SK-N-SH treated with all-trans-retinoic acid at 6 μM for 48 hours (cell line): ENCODE measurements around the gene GON7.
"Not testable (repeated sequence)": the region's sequence is repeated elsewhere in the genome, so short reads cannot be mapped to it uniquely, and the experiment has no call there.

Source experiments
- ATAC-seq: fragments of 200-7000 bp; cut with Tn5 transposase; 3 replicates; pipeline ENCODE4 v1.9.1; 2020; ENCODE audit warnings: mild to moderate bottlenecking, moderate library complexity
- ARNTL ChIP-seq: fragments of 450-650 bp; formaldehyde crosslinking; IDR thresholded peaks from 2 replicates; pipeline ENCODE4 v1.5.0; 2020; ENCODE audit warnings: low read depth, mild to moderate bottlenecking, moderate library complexity, borderline replicate concordance
- BACH2 ChIP-seq: fragments of 250-450 bp; sonication (Bioruptor Pico); IDR thresholded peaks from 2 replicates; pipeline ENCODE4 v1.9.0; 2021; ENCODE audit warnings: mild to moderate bottlenecking, borderline replicate concordance
- CSDC2 ChIP-seq: fragments of 250-450 bp; sonication (Bioruptor Pico); IDR thresholded peaks from 2 replicates; pipeline ENCODE4 v1.5.0; 2020; ENCODE audit warnings: mild to moderate bottlenecking, moderate library complexity
- ESRRG ChIP-seq: fragments of 250-450 bp; sonication (Bioruptor Pico); IDR thresholded peaks from 2 replicates; pipeline ENCODE4 v1.6.1; 2021; ENCODE audit warnings: mild to moderate bottlenecking
- GLIS3 ChIP-seq: fragments of 250-450 bp; sonication (Bioruptor Pico); IDR thresholded peaks from 2 replicates; pipeline ENCODE4 v1.5.0; 2020; ENCODE audit warnings: mild to moderate bottlenecking, moderate library complexity
- ISL1 ChIP-seq: fragments of 250-450 bp; sonication (Bioruptor Pico); IDR thresholded peaks from 2 replicates; pipeline ENCODE4 v2.1.2; 2022; ENCODE audit warnings: mild to moderate bottlenecking, moderate library complexity
- OSR1 ChIP-seq: fragments of 250-450 bp; sonication (Bioruptor Pico); IDR thresholded peaks from 2 replicates; pipeline ENCODE4 v1.8.0; 2022; ENCODE audit warnings: moderate library complexity, mild to moderate bottlenecking, inconsistent platforms
- RARB ChIP-seq: fragments of 250-450 bp; sonication (Bioruptor Pico); IDR thresholded peaks from 2 replicates; pipeline ENCODE4 v1.8.0; 2021; ENCODE audit warnings: mild to moderate bottlenecking, moderate library complexity
- SNAI2 ChIP-seq: fragments of 250-450 bp; sonication (Bioruptor Pico); IDR thresholded peaks from 2 replicates; pipeline ENCODE4 v1.5.0; 2020; ENCODE audit warnings: mild to moderate bottlenecking, moderate library complexity
- TCF4 ChIP-seq: fragments of 250-450 bp; sonication (Bioruptor Pico); IDR thresholded peaks from 2 replicates; pipeline ENCODE4 v1.8.0; 2021; ENCODE audit warnings: mild to moderate bottlenecking, moderate library complexity, borderline replicate concordance
- TOX ChIP-seq: fragments of 250-450 bp; sonication (Bioruptor Pico); IDR thresholded peaks from 2 replicates; pipeline ENCODE4 v1.8.0; 2021; ENCODE audit warnings: mild to moderate bottlenecking, moderate library complexity, borderline replicate concordance
- ZC3H10 ChIP-seq: fragments of 250-450 bp; sonication (Bioruptor Pico); IDR thresholded peaks from 2 replicates; pipeline ENCODE4 v1.5.1; 2021; ENCODE audit warnings: mild to moderate bottlenecking, moderate library complexity
- ZFP30 ChIP-seq: fragments of 450-650 bp; formaldehyde crosslinking; IDR thresholded peaks from 2 replicates; pipeline ENCODE4 v1.5.0; 2022; ENCODE audit warnings: mild to moderate bottlenecking, moderate library complexity
- ZNF565 ChIP-seq: fragments of 450-650 bp; formaldehyde crosslinking; conservative IDR thresholded peaks from 2 replicates; pipeline ENCODE4 v1.5.0; 2020; ENCODE audit warnings: low read depth, mild to moderate bottlenecking, moderate library complexity
- ZNF70 ChIP-seq: fragments of 450-650 bp; formaldehyde crosslinking; IDR thresholded peaks from 2 replicates; pipeline ENCODE4 v1.5.0; 2020; ENCODE audit warnings: mild to moderate bottlenecking, moderate library complexity
- ZNF8 ChIP-seq: fragments of 450-650 bp; formaldehyde crosslinking; IDR thresholded peaks from 2 replicates; pipeline ENCODE4 v1.5.0; 2020; ENCODE audit warnings: mild to moderate bottlenecking, moderate library complexity
- TF ChIP-seq, protein P1 (sequence below): fragments of 250-450 bp; sonication (Bioruptor Pico); IDR thresholded peaks from 2 replicates; pipeline ENCODE4 v1.8.0; 2021; ENCODE audit warnings: low read depth, mild to moderate bottlenecking, moderate library complexity, borderline replicate concordance
- TF ChIP-seq, protein P2 (sequence below): fragments of 250-450 bp; sonication (Bioruptor Pico); IDR thresholded peaks from 2 replicates; pipeline ENCODE4 v1.5.0; 2020; ENCODE audit warnings: mild to moderate bottlenecking, moderate library complexity
- TF ChIP-seq, protein P3 (sequence below): fragments of 250-450 bp; sonication (Bioruptor Pico); IDR thresholded peaks from 2 replicates; pipeline ENCODE4 v1.5.1; 2020; ENCODE audit warnings: low read depth, mild to moderate bottlenecking, moderate library complexity
- TF ChIP-seq, protein P4 (sequence below): fragments of 250-450 bp; sonication (Bioruptor Pico); IDR thresholded peaks from 2 replicates; pipeline ENCODE4 v1.8.0; 2020; ENCODE audit warnings: mild to moderate bottlenecking, moderate library complexity, borderline replicate concordance

GON7 gene

DNA sequence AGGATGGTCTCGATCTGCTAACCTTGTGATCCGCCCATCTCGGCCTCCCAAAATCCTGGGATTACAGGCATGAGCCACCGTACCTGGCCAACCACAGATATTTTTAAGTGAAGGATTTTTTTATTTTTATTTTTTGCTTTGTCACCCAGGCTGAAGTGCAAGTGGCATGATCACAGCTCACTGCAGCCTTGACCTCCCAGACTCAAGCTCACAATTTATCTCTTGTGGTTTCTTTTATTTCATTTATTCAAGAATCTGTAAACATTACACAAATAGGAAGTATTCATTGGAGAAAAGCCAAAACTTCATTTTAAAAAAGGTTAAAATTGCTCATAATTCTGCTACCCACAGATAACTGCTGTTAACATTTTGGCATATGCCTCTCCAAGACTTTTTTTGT lies 35.5 kb downstream of the GON7 start:
- no peak for TF ChIP-seq BACH2 (CRISPR knock-in tag)
- no peak for TF ChIP-seq SNAI2 (CRISPR knock-in tag)
- no peak for TF ChIP-seq TOX
- TF ChIP-seq ZNF565, result no peak
- no peak for TF ChIP-seq RARB (CRISPR knock-in tag)
- TF ChIP-seq GLIS3, result no peak
- TF ChIP-seq ZNF8 (CRISPR knock-in tag), result no peak

DNA sequence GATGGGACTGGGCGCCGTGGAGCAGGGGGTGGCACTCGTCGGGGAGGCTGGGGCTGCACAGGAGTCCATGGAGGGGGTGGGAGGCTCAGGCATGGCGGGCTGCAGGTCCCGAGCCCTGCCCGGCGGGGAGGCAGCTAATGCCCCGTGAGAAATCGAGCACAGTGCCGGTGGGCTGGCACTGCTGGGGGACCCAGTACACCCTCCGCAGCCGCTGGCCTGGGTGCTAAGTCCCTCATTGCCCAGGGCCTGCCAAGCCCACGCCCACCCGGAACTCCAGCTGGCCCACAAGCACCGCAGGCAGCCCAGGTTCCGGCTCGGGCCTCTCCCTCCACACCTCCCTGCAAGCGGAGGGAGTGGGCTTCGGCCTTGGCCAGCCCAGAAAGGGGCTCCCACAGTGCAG lies 36.7 kb downstream of the GON7 start:
- not testable (repeated sequence) for ATAC-seq

More for the DNA sequence above, 35.5 kb downstream of the GON7 start:
- ATAC-seq, result no peak

DNA sequence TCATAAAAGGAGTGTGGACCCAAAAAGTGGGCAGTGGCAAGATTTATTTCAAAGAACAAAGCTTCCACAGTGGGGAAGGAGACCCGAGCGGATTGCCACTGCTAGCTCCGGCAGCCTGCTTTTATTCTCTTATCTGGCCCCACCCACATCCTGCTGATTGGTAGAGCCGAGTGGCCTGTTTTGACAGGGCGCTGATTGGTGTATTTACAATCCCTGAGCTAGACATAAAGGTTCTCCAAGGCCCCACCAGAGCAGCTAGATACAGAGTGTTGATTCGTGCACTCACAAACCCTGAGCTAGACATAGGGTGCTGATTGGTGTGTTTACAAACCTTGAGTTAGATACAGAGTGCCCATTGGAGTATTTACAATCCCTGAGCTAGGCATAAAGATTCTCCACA lies 37.2 kb downstream of the GON7 start:
- not testable (repeated sequence) for ATAC-seq

DNA sequence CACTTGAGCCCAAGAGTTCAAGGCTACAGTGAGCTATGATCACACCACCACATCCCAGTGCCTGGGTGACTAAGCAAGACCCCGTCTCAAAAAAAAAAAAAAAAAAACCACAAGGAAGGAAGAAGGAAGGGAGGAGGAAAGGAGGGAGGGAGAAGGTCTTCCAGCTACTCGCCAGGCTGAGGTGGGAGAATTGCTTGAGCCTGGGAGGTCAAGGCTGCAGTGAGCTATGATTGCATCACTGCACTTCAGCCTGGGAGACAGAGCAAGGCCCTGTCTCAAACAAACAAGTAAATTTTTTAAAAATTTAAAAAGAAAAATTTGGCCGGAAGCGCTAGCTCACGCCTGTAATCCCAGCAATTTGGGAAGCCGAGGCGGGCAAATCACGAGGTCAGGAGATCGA lies 38.3 kb downstream of the GON7 start:
- not testable (repeated sequence) for ATAC-seq

DNA sequence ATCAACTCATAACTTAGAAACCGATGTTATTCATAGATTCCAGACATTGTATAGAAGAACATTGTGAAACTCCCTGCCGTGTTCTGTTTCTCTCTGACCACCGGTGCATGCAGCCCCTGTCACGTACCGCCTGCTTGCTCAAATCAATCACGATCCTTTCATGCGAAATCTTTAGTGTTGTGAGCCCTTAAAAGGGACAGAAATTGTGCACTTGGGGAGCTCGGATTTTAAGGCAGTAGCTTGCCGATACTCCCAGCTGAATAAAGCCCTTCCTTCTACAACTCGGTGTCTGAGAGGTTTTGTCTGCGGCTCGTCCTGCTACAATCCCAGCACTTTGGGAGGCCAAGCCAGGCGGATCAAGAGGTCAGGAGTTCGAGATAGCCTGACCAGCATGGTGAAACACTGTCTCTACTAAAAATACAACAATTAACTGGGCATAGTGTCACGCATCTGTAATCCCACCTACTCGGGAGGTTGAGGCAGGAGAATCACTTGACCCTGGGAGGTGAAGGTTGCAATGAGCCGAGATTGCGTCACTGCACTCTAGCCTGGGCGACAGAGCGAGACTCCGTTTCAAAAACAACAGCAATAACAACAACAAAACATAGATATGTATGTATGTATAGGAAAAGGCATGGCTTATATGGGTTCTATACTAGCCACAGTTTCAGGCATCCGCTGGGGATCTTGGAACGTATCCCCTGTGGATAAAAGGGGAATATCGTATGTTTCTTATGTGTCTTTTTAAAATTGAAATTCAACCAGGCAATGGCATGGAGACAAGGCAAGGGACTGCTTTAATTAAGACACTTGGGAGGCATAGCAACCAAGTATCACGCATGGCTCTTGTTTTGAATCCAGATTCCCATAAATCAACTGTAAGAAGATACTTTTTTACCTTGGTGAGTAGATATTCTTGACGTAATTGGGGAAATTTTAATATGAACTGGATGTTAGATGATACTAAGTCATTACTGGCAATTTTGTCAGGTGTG lies 41.3 kb downstream of the GON7 start:
- not testable (repeated sequence) for ATAC-seq

DNA sequence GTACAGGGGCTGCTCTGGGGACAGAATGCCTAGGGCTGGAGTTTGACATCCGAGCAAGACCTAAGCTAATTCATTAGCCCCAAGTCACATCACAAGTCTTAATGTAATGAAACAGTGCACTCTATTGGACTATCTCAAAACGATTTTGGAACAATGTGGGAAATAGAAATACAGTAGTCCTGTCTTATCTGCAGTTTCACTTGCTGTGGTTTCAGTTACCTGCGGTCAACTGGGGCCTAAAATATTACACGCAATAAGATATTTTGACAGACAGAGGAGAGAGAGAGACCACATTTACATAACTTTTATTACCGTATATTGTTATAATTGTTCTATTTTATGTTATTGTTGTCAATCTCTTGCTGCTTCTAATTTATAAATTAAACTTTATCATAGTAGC lies 43.3 kb downstream of the GON7 start:
- no peak for ATAC-seq

DNA sequence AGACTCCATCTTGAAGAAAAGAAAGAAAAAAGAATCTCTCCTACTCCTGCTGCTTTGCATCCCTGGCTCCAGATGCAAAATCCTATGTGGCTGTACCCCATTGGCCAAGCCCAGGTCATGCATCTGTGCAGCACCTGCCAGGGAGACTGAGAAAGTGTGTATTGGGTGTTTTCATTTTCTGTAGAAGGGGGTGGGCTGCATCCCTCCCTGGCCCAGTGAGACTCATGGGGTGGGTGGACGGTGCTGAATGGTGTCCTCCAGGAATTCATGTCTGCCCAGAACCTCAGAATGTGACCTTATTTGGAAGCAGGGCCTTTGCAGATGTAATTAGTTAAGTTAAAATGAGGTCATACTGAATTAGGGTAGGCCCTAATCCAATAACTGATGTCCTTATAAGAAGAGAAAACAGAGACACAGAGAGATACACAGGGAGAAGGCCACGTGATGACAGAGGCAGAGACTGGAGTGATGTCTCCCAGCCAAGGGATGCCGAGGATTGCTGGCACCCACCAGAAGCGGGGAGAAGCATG lies 45.4 kb downstream of the GON7 start:
- TF ChIP-seq, protein P1, sequence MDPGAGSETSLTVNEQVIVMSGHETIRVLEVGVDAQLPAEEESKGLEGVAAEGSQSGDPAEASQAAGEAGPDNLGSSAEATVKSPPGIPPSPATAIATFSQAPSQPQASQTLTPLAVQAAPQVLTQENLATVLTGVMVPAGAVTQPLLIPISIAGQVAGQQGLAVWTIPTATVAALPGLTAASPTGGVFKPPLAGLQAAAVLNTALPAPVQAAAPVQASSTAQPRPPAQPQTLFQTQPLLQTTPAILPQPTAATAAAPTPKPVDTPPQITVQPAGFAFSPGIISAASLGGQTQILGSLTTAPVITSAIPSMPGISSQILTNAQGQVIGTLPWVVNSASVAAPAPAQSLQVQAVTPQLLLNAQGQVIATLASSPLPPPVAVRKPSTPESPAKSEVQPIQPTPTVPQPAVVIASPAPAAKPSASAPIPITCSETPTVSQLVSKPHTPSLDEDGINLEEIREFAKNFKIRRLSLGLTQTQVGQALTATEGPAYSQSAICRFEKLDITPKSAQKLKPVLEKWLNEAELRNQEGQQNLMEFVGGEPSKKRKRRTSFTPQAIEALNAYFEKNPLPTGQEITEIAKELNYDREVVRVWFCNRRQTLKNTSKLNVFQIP, result no peak
- TF ChIP-seq, protein P2, sequence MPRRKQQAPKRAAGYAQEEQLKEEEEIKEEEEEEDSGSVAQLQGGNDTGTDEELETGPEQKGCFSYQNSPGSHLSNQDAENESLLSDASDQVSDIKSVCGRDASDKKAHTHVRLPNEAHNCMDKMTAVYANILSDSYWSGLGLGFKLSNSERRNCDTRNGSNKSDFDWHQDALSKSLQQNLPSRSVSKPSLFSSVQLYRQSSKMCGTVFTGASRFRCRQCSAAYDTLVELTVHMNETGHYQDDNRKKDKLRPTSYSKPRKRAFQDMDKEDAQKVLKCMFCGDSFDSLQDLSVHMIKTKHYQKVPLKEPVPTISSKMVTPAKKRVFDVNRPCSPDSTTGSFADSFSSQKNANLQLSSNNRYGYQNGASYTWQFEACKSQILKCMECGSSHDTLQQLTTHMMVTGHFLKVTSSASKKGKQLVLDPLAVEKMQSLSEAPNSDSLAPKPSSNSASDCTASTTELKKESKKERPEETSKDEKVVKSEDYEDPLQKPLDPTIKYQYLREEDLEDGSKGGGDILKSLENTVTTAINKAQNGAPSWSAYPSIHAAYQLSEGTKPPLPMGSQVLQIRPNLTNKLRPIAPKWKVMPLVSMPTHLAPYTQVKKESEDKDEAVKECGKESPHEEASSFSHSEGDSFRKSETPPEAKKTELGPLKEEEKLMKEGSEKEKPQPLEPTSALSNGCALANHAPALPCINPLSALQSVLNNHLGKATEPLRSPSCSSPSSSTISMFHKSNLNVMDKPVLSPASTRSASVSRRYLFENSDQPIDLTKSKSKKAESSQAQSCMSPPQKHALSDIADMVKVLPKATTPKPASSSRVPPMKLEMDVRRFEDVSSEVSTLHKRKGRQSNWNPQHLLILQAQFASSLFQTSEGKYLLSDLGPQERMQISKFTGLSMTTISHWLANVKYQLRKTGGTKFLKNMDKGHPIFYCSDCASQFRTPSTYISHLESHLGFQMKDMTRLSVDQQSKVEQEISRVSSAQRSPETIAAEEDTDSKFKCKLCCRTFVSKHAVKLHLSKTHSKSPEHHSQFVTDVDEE, result no peak
- TF ChIP-seq ARNTL (CRISPR knock-in tag) (no peak), ZFP30 (no peak), ZNF8 (CRISPR knock-in tag) (no peak), ZNF565 (no peak), CSDC2 (CRISPR knock-in tag) (no peak), GLIS3 (no peak), OSR1 (CRISPR knock-in tag) (no peak), TOX (no peak), ZC3H10 (CRISPR knock-in tag) (no peak), TCF4 (CRISPR knock-in tag) (no peak), ESRRG (CRISPR knock-in tag) (no peak), SNAI2 (CRISPR knock-in tag) (no peak), ISL1 (CRISPR knock-in tag) (no peak), ZNF70 (CRISPR knock-in tag) (no peak)
- TF ChIP-seq, protein P3, sequence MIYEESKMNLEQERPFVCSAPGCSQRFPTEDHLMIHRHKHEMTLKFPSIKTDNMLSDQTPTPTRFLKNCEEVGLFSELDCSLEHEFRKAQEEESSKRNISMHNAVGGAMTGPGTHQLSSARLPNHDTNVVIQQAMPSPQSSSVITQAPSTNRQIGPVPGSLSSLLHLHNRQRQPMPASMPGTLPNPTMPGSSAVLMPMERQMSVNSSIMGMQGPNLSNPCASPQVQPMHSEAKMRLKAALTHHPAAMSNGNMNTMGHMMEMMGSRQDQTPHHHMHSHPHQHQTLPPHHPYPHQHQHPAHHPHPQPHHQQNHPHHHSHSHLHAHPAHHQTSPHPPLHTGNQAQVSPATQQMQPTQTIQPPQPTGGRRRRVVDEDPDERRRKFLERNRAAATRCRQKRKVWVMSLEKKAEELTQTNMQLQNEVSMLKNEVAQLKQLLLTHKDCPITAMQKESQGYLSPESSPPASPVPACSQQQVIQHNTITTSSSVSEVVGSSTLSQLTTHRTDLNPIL (CRISPR knock-in tag), result no peak
- TF ChIP-seq, protein P4, sequence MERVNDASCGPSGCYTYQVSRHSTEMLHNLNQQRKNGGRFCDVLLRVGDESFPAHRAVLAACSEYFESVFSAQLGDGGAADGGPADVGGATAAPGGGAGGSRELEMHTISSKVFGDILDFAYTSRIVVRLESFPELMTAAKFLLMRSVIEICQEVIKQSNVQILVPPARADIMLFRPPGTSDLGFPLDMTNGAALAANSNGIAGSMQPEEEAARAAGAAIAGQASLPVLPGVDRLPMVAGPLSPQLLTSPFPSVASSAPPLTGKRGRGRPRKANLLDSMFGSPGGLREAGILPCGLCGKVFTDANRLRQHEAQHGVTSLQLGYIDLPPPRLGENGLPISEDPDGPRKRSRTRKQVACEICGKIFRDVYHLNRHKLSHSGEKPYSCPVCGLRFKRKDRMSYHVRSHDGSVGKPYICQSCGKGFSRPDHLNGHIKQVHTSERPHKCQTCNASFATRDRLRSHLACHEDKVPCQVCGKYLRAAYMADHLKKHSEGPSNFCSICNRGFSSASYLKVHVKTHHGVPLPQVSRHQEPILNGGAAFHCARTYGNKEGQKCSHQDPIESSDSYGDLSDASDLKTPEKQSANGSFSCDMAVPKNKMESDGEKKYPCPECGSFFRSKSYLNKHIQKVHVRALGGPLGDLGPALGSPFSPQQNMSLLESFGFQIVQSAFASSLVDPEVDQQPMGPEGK (CRISPR knock-in tag), result no peak
- ATAC-seq, result no peak; the same call in 1 of the 3 replicates

More for the DNA sequence above, 43.3 kb downstream of the GON7 start:
- TF ChIP-seq CSDC2 (CRISPR knock-in tag) (no peak), ZNF565 (no peak)
